Left lung (tissue), 10 donors: ENCODE measurements around the gene SPATA4. TPM values are rescaled to one million over a fixed set of nuclear protein-coding genes. Genes with fewer than 3 reads are reported as not detected.
"Not testable (repeated sequence)": the region's sequence is repeated elsewhere in the genome, so short reads cannot be mapped to it uniquely, and the experiment has no call there.

ENCODE experiments used
- ATAC-seq: fragments of 200-7000 bp; cut with Tn5 transposase; one replicate; pipeline ENCODE4 v1.9.1; 2020; ENCODE audit warnings: moderate library complexity
- DNase-seq, 4 donors: peaks; one replicate each; pipeline ENCODE4 v3.0.0-alpha.2; 2013 to 2020
- H3K27ac ChIP-seq, 2 donors: fragments of 200-600 bp; sonication (generic) in 1 of 2; one replicate each; pipeline versions ENCODE4 v1.5.0 to v1.8.0; 2020 to 2021
- H3K27me3 ChIP-seq, 2 donors: fragments of 200-600 bp; sonication (generic) in 1 of 2; one replicate each; pipeline versions ENCODE4 v1.5.0 to v1.8.0; 2020 to 2021
- H3K36me3 ChIP-seq, 2 donors: fragments of 200-600 bp; sonication (generic) in 1 of 2; one replicate each; pipeline versions ENCODE4 v1.5.0 to v1.8.0; 2020 to 2021
- H3K4me1 ChIP-seq, 2 donors: fragments of 200-600 bp; one replicate each; pipeline ENCODE4 v1.8.0; 2021
- H3K4me3 ChIP-seq, 2 donors: fragments of 200-600 bp; sonication (generic) in 1 of 2; one replicate each; pipeline versions ENCODE4 v1.5.0 to v1.8.0; 2020 to 2021; ENCODE audit warnings: mild to moderate bottlenecking in 1 of 2
- H3K9me3 ChIP-seq, 2 donors: fragments of 200-600 bp; sonication (generic) in 1 of 2; one replicate each; pipeline versions ENCODE4 v1.5.0 to v1.8.0; 2020 to 2021
- intact Hi-C, 2 donors: fragments of 100-400 bp; cut with DNase I; formaldehyde crosslinking; loops; one replicate each; pipeline versions ENCODE4 v1.11.2 to v1.14.2; 2022
- polyA plus RNA-seq, 6 donors: library from polyadenylated mRNA; unstranded; fragments of 120-200 nt; gene quantifications; one replicate each; pipeline ENCODE4 v1.2.1, GENCODE V29; 2013; ENCODE audit not compliant: insufficient read length in 6 of 6
- total RNA-seq, 2 donors: library from RNA; stranded (reverse); fragmentation: NEBNext Ultra II Directional; extraction: Animal tissue kit (Norgen Biotek cat#: 25700); gene quantifications; one replicate each; pipeline ENCODE4 v1.2.1, GENCODE V29; 2021
- TF ChIP-seq, protein P1 (sequence below), 2 donors: fragments of 200-600 bp; sonication (generic) in 1 of 2; IDR thresholded peaks; one replicate each; pipeline versions ENCODE4 v1.5.0 to v1.8.0; 2021; ENCODE audit warnings: antibody characterized with exemption in 2 of 2
- donor health status: DM: no; HTN: yes; CAD: no.
- donor health status: DM: no; HTN: no; CAD: no.

Gene SPATA4
- total and polyA plus RNA-seq, 8 donors: 0.20 to 1.9 (median 0.92) TPM

DNA sequence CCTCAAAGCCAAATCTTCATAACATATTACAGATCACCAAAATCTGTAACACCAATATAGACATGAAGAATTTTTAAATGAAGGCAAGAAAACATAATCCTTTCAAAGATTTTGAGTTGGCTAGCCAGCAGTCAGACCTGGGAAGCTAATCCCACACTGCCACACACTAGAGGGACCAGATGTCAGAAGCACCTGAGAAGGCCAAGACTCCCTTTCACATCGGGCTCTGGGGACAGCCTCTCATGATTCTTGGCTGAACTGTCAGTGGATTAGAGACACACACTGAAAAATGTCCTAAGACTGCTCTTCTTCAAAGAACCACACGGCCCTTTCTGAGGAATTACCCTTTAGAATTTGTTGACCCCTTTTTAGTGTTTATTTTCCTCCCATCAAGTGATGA is 28.2 kb upstream of the SPATA4 start:
- DNase-seq (no peak), ATAC-seq (no peak)
- Histone ChIP-seq H3K4me1 (no peaks in the 10 kb centered on the region), H3K27ac (no peak overlapping the region), H3K27me3 (no peaks in the 10 kb centered on the region), H3K4me3 (no peak overlapping the region), H3K9me3 (no peaks in the 10 kb centered on the region), H3K36me3 (no peaks in the 10 kb centered on the region)
- intact Hi-C loops: no loop called here
- TF ChIP-seq, protein P1, sequence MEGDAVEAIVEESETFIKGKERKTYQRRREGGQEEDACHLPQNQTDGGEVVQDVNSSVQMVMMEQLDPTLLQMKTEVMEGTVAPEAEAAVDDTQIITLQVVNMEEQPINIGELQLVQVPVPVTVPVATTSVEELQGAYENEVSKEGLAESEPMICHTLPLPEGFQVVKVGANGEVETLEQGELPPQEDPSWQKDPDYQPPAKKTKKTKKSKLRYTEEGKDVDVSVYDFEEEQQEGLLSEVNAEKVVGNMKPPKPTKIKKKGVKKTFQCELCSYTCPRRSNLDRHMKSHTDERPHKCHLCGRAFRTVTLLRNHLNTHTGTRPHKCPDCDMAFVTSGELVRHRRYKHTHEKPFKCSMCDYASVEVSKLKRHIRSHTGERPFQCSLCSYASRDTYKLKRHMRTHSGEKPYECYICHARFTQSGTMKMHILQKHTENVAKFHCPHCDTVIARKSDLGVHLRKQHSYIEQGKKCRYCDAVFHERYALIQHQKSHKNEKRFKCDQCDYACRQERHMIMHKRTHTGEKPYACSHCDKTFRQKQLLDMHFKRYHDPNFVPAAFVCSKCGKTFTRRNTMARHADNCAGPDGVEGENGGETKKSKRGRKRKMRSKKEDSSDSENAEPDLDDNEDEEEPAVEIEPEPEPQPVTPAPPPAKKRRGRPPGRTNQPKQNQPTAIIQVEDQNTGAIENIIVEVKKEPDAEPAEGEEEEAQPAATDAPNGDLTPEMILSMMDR (IDR thresholded peaks at IDR 0.05): no peak

DNA sequence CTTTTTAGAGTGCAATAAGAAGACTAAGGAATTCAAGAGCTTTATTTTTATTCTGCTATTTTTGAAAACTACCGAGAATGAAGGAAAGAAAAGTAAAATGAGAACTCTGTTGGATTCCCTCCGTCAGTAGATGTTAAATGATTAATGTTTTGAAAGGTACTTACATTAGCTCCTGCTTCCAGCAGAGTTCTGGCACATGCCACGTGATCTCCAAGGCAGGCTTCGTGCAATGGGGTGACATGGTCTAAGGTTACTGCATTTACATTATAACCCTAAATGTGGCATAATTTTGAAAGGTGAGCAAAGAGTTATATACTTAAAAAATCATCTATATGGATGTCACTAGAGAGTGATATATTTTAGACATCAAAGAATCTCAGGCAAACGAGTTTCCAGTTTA is 26.8 kb upstream of the SPATA4 start:
- TF ChIP-seq, protein P1 (IDR thresholded peaks at IDR 0.05): no peak
- H3K27ac ChIP-seq: no peak overlapping the region
- H3K4me1 ChIP-seq: no peaks in the 10 kb centered on the region
- no peak overlapping the region for H3K4me3 ChIP-seq
- H3K9me3 ChIP-seq: no peaks in the 10 kb centered on the region
- DNase-seq (no peak), ATAC-seq (no peak)
- intact Hi-C loops: no loop called here
- no peaks in the 10 kb centered on the region for H3K27me3 ChIP-seq
- H3K36me3 ChIP-seq: no peaks in the 10 kb centered on the region

DNA sequence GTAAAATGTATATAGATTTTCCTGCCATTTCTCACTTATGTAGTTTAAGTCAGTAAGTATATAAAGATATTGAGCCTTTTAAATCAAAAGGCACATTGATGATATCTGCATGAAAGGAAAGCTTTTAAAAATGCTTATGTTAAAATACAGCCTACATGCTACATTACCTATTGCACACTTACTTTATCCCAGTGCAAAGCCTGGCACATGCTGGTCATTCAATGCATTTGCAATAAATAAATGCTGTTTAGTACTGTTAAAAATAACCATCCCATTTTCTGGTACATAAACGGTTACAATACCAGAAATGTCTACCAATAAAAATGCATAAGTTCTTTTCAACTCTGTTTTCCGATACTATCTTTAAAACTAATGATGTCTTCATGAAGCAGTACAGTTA is 22.1 kb upstream of the SPATA4 start:
- Histone ChIP-seq H3K36me3 (no peaks in the 10 kb centered on the region), H3K4me3 (no peak overlapping the region), H3K9me3 (no peaks in the 10 kb centered on the region), H3K27me3 (no peaks in the 10 kb centered on the region), H3K4me1 (no peaks in the 10 kb centered on the region), H3K27ac (no peak overlapping the region)
- DNase-seq (no peak), ATAC-seq (no peak)
- TF ChIP-seq, protein P1 (IDR thresholded peaks at IDR 0.05): no peak
- intact Hi-C loops: no loop called here

DNA sequence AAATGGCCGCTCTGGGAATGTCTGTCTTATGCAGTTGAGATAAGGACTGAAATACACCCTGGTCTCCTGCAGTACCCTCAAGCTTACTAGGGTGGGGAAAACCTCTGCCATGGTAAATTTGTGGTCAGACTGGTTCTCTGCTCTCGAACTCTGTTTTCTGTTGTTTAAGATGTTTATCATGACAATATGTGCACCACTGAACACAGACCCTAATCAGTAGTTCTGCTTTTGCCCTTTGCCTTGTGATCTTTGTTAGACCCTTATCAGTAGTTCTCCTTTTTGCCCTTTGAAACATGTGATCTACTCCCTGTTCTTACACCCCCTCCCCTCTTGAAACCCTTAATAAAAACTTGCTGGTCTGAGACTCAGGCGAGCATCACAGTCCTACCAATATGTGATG is 17.0 kb upstream of the SPATA4 start:
- not testable (repeated sequence) for H3K9me3 ChIP-seq

DNA sequence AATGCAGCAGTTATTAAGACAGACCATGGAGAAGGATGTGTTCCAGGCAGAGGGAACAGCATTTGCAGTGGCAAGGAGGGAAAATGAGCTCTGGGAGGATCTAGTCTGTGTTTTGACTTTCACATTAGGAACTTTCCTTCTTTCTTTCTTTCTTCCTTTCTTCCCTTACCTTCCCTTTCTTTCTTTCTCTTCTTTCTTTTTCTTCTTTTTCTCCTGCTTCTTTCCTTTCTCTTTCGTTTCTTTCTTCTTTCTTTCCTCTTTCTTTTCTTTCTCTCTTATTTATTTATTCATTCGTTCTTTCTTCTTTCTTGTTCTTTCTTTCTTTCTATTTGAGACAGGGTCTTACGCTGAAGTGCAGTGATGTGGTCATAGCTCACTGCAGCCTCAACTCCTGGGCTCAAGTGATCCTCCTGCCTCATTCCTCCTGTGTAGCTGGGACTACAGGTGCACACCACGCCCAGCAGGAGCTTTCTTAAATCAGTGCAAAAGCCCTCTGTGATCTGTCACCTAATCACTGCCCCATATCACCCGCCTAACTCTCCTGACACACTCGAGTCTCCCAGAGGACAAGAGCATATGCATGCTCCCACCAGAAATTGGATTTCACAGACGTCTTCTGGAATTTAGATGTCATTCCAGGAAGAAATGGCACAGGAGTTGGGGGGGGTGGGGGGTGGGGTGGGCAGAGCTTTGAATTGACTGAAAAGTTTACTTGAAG is 15.4 kb upstream of the SPATA4 start:
- Histone ChIP-seq H3K27ac (no peak overlapping the region), H3K36me3 (no peaks in the 10 kb centered on the region), H3K4me3 (no peak overlapping the region), H3K4me1 (no peaks in the 10 kb centered on the region), H3K9me3 (peaks cover 0 to 2% of the 10 kb centered on the region in 2 donors), H3K27me3 (peaks cover 0 to 9% of the 10 kb centered on the region in 2 donors)
- TF ChIP-seq, protein P1 (IDR thresholded peaks at IDR 0.05): no peak
- DNase-seq (no peak), ATAC-seq (no peak)
- intact Hi-C loops: no loop called here

More for the DNA sequence above, 17.0 kb upstream of the SPATA4 start:
- H3K4me1 ChIP-seq, H3K27me3 ChIP-seq, DNase-seq, H3K27ac ChIP-seq, intact Hi-C loops, ATAC-seq, H3K4me3 ChIP-seq, H3K36me3 ChIP-seq: not testable (repeated sequence)

DNA sequence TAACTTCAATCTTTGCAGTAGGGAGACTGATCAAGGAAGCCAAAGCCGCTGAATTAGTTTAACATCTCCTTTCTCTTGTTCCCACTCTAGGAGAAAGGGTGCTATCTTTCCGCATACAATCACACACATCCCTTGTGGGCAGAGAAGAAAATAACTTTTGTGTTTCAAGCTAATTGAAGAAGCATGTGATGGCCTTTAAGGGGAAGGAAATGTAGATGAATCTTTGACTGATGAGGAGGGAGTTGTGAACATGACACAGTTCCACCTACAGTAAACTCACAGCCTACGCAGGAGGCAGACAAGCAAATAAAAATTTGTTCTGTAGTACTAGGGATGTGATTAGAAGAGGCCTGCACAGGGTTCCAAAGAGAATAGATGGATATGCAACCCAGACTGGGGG is 14.7 kb upstream of the SPATA4 start:
- DNase-seq: no peak
- ATAC-seq: no peak
- no peaks in the 10 kb centered on the region for H3K36me3 ChIP-seq
- TF ChIP-seq, protein P1 (IDR thresholded peaks at IDR 0.05): no peak
- H3K4me3 ChIP-seq: no peak overlapping the region
- intact Hi-C loops: no loop called here
- H3K9me3 ChIP-seq: peaks cover 0 to 2% of the 10 kb centered on the region in 2 donors
- H3K4me1 ChIP-seq: no peaks in the 10 kb centered on the region
- peaks cover 0 to 9% of the 10 kb centered on the region in 2 donors for H3K27me3 ChIP-seq
- no peak overlapping the region for H3K27ac ChIP-seq
